Brain microvascular endothelial cell (primary cell): ENCODE measurements around the gene RNF187.
A peak's percentile ranks its signal among the peaks of the same experiment; 100 is the strongest.

Experiments
- DNase-seq: peaks from one replicate; pipeline ENCODE4 v3.0.0-alpha.2; 2020
- H3K27ac ChIP-seq: fragments of 250-450 bp; sonication (Bioruptor Pico); 2 replicates; pipeline ENCODE4 v1.5.1; 2020; ENCODE audit warnings: mild to moderate bottlenecking, moderate library complexity
- H3K27me3 ChIP-seq: fragments of 250-450 bp; sonication (Bioruptor Pico); replicated peaks from 2 replicates; pipeline ENCODE4 v1.5.1; 2020; ENCODE audit warnings: mild to moderate bottlenecking
- H3K36me3 ChIP-seq: fragments of 250-450 bp; sonication (Bioruptor Pico); replicated peaks from 2 replicates; pipeline ENCODE4 v1.5.1; 2020; ENCODE audit warnings: mild to moderate bottlenecking
- H3K4me3 ChIP-seq: 2 replicates; pipeline ENCODE4 v1.5.1; 2011; ENCODE audit warnings: low read depth, mild to moderate bottlenecking, control low read depth, low read length, moderate library complexity
- in situ Hi-C: cut with HindIII; loops from 2 replicates; pipeline ENCODE4 v1.10.0; 2017; ENCODE audit warnings: low sequenced_read_pairs, low pct_ligation_motif_present
- TF ChIP-seq, protein P1 (sequence below): IDR thresholded peaks from 2 replicates; pipeline ENCODE4 v1.5.1; 2011; ENCODE audit warnings: low read depth, mild to moderate bottlenecking, moderate library complexity, low read length, control low read depth, inconsistent platforms; ENCODE audit errors: missing control alignments

Gene RNF187

DNA sequence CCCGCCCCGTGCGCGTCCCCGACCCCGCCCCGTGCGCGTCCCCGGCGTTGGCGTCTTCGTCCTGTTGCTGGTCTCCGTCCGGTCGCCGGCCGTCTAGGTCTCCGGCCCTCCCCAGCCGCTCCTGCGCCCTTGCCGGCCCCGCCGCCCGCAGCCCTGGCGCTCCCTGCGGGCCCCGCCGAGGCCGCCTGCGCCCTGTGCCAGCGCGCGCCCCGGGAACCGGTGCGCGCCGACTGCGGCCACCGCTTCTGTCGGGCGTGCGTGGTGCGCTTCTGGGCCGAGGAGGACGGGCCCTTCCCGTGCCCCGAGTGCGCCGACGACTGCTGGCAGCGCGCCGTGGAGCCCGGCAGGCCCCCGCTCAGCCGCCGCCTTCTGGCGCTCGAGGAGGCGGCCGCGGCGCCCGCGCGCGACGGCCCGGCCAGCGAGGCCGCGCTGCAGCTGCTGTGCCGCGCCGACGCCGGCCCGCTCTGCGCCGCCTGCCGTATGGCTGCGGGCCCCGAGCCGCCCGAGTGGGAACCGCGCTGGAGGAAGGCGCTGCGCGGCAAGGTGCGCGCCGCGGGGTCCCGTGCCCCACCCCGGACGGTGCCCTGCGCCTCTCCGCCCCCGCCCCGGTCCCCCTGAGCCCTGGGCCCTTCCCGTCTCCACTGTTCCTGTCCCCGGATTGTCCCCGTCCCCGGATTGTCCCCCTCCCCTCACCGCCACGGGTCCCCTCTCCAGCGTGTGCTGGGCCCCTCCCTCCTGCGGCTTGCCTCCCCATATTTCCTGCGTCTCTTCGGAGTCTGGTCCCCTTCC is at the start of gene RNF187:
RNF187 (plus strand) TSS at position 47 of the 789 bp plus-strand sequence.
- H3K36me3 ChIP-seq = peaks cover 15% of the 10 kb centered on the region
- peak within 1 kb of the TSS; percentile 100 for H3K27ac ChIP-seq
- H3K27me3 ChIP-seq = no peaks in the 10 kb centered on the region
- TF ChIP-seq, protein P1, sequence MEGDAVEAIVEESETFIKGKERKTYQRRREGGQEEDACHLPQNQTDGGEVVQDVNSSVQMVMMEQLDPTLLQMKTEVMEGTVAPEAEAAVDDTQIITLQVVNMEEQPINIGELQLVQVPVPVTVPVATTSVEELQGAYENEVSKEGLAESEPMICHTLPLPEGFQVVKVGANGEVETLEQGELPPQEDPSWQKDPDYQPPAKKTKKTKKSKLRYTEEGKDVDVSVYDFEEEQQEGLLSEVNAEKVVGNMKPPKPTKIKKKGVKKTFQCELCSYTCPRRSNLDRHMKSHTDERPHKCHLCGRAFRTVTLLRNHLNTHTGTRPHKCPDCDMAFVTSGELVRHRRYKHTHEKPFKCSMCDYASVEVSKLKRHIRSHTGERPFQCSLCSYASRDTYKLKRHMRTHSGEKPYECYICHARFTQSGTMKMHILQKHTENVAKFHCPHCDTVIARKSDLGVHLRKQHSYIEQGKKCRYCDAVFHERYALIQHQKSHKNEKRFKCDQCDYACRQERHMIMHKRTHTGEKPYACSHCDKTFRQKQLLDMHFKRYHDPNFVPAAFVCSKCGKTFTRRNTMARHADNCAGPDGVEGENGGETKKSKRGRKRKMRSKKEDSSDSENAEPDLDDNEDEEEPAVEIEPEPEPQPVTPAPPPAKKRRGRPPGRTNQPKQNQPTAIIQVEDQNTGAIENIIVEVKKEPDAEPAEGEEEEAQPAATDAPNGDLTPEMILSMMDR = no peak
- in situ Hi-C loops = no loop called here
- H3K4me3 ChIP-seq = peak within 1 kb of the TSS; percentile 95
- DNase-seq = no peak

DNA sequence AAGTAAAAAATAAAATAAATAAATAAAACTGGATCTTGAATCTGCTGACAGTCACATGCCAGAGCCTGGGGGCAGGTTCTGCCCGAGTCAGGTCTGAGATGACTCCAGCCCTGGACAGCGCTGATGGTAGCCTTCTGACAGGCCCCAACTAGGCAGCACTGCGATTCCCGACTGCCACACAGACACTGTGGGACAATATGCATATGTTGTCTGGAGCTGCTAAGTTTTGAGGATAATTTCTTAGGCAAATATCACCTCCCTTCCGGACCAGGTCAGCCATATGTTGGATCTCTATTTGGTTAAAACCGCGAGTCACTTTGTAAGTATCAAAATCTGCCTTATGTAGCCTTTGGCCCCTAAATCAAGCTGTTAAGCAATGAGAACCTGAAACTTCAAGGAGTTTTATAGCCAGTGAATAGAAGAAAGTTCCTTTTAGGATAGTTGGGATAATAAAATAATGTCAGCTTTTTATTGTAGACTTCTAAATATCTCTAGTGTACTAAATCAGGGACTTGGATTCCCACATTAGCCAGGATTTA is 49.7 kb upstream of the RNF187 start:
- in situ Hi-C loops = no loop called here
- H3K27me3 ChIP-seq = peaks cover 2% of the 10 kb centered on the region
- DNase-seq = no peak

DNA sequence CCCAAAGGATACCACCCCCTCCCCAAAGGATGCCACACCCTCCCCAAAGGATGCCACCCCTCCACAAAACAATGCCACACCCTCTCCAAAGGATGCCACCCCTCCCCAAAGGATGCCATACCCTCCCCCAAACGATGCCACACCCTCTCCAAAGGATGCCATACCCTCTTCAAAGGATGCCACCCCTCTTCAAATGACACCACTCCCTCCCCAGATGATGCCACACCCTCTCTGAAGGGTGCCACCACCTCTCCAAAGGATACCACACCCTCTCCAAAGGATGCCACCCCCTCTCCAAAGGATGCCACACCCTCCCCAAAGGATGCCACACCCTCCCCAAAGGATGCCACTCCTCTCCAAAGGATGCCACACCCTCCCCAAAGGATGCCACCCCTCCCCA is 48.9 kb upstream of the RNF187 start:
- H3K27me3 ChIP-seq = peaks cover 2% of the 10 kb centered on the region
- no peak overlapping the region for H3K4me3 ChIP-seq
- H3K36me3 ChIP-seq = no peaks in the 10 kb centered on the region
- no peak for DNase-seq
- H3K27ac ChIP-seq = no peak overlapping the region
- TF ChIP-seq, protein P1 = no peak
- in situ Hi-C loops = no loop called here

More for the DNA sequence above, 49.7 kb upstream of the RNF187 start:
- no peak overlapping the region for H3K4me3 ChIP-seq
- H3K27ac ChIP-seq = no peak overlapping the region
- no peaks in the 10 kb centered on the region for H3K36me3 ChIP-seq
- TF ChIP-seq, protein P1 = no peak

DNA sequence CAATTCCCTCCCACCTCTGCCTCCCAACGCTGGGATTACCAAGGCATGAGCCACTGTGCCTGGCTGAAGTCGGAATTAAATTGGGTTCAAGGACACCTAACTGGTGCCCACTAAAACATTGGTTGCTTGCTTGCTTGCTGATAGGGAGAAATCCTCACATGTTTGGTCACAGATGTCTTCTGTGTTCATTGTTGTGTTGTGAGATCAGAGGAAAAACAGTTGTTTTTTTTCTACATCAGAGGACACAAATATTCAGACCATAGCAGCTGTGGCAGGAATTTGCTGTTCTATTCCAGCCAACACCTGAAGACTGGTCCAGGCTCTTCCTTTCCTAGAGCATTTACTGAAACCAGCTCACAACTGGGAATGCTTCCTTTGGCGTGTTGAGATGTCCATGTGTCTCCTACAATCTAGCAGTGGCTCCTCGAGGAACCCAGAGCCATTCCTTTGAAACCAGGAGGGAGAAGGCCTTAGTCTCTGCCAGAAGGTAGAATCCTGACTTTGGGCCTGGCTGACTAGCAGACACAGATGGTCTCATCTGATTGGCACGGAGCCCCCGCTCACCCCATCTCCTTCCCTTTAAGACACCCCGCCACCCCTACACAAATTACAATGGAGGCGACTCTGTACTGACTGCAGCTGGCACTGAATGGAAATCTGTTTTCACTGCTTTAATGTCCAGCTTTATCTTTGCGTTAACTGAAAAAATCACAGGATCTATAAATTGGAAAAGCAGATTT is 46.3 kb upstream of the RNF187 start:
- in situ Hi-C loops = no loop called here
- Histone ChIP-seq H3K4me3 (no peak overlapping the region), H3K27me3 (peaks cover 2% of the 10 kb centered on the region), H3K27ac (no peak overlapping the region), H3K36me3 (no peaks in the 10 kb centered on the region)
- TF ChIP-seq, protein P1 = no peak
- DNase-seq = no peak

DNA sequence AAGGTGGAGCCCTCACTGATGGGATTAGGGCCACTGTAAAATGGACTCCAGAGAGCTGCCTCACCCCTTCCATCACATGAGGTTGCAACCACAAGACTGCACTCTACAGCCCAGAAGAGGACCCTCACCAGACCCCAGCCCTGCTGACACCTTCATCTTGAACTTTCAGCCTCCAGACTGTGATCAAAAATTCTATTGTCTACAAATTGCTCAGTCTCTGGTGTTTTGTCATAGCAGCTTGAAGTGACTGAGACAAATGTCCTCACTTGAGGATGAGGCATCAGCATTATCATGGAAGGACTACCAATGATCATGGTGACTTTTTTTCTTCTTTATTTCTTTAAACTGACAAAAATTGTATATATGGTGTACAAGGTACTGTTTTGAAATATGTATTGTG is 43.8 kb upstream of the RNF187 start:
- in situ Hi-C loops = no loop called here
- TF ChIP-seq, protein P1 = no peak
- Histone ChIP-seq H3K4me3 (no peak overlapping the region), H3K27me3 (peaks cover 2% of the 10 kb centered on the region), H3K27ac (no peak overlapping the region), H3K36me3 (no peaks in the 10 kb centered on the region)
- DNase-seq = no peak
